Esophagus muscularis mucosa (tissue), 4 donors: ENCODE measurements around the gene ANKRD53. TPM values are rescaled to one million over a fixed set of nuclear protein-coding genes. Genes with fewer than 3 reads are reported as not detected.

Experiments used
- DNase-seq: peaks from one replicate; pipeline ENCODE4 v3.0.0-alpha.2; 2017; ENCODE audit errors: extremely low spot score
- H3K27ac ChIP-seq, 4 donors: fragments of 200-600 bp; sonication (generic); replicated peaks in 1 of 4; 1 replicate in 3 of 4; 2 replicates in 1 of 4; pipeline ENCODE4 v1.5.1; 2016 to 2019; ENCODE audit warnings: mild to moderate bottlenecking in 1 of 4
- H3K27me3 ChIP-seq, 4 donors: fragments of 200-600 bp; sonication (generic); one replicate each; pipeline versions ENCODE4 v1.5.1 to v1.6.0; 2016 to 2019
- H3K36me3 ChIP-seq, 4 donors: fragments of 200-600 bp; sonication (generic); one replicate each; pipeline ENCODE4 v1.5.1; 2016 to 2019
- H3K4me1 ChIP-seq, 4 donors: fragments of 200-600 bp; sonication (generic); one replicate each; pipeline ENCODE4 v1.5.1; 2016 to 2019
- H3K4me3 ChIP-seq, 4 donors: fragments of 200-600 bp; sonication (generic); 1 replicate in 2 of 4; 2 replicates in 2 of 4; pipeline ENCODE4 v1.5.1; 2016 to 2019; ENCODE audit warnings: mild to moderate bottlenecking in 4 of 4, moderate library complexity in 1 of 4
- H3K9me3 ChIP-seq, 4 donors: fragments of 200-600 bp; sonication (generic); 1 replicate in 3 of 4; 2 replicates in 1 of 4; pipeline ENCODE4 v1.5.1; 2016 to 2019
- CTCF ChIP-seq, 3 experiments: fragments of 200-600 bp in 2 of 3; fragments of 450-650 bp in 1 of 3; sonication (generic) in 2 of 3; IDR thresholded peaks; one replicate each; pipeline ENCODE4 v1.5.1; 2017 to 2019; ENCODE audit warnings: antibody characterized with exemption in 3 of 3, mild to moderate bottlenecking in 2 of 3, moderate library complexity in 1 of 3
- EP300 ChIP-seq: sonication (generic); formaldehyde crosslinking; IDR thresholded peaks from one replicate; pipeline ENCODE4 v1.6.1; 2017; ENCODE audit warnings: antibody characterized with exemption
- POLR2A ChIP-seq: fragments of 450-650 bp; IDR thresholded peaks from one replicate; pipeline ENCODE4 v1.6.1; 2017; ENCODE audit warnings: antibody characterized with exemption, moderate library complexity, mild to moderate bottlenecking, low read depth
- POLR2AphosphoS5 ChIP-seq, 2 donors: sonication (generic); formaldehyde crosslinking; IDR thresholded peaks; one replicate each; pipeline ENCODE4 v1.6.1; 2017; ENCODE audit warnings: antibody characterized with exemption in 2 of 2
- WGBS: methylation state at CpG from one replicate; pipeline ENCODE4 v1.1.5; 2018; 5-methylcytosine and 5-hydroxymethylcytosine counted together
- intact Hi-C: fragments of 100-400 bp; cut with DNase I; formaldehyde crosslinking; loops from one replicate; pipeline ENCODE4 v1.15.1; 2023
- total RNA-seq, 4 donors: library from RNA; depleted of rRNA; stranded (reverse); fragments of >200 nt; gene quantifications; one replicate each; pipeline versions ENCODE4 v1.1.0 to v1.2.1, GENCODE V29; 2016

Gene ANKRD53
- total RNA-seq, 4 donors from 2014 or later: under 0.01 to 3.2 (median 0.82) TPM

GRCh38 chr2:70934981-70935380 is 43.4 kb upstream of the ANKRD53 start:
- H3K27ac ChIP-seq: no peak overlapping the region
- peak; percentile 90 for DNase-seq
- intact Hi-C loops: no loop called here
- WGBS: 93% methylated on average over 1 of the region's 1 CpG
- no peaks in the 10 kb centered on the region for H3K36me3 ChIP-seq
- H3K9me3 ChIP-seq: no peaks in the 10 kb centered on the region
- peaks cover 0 to 83% (median 0%) of the 10 kb centered on the region in 4 donors for H3K27me3 ChIP-seq
- no peak overlapping the region for H3K4me3 ChIP-seq
- H3K4me1 ChIP-seq: no peaks in the 10 kb centered on the region
- TF ChIP-seq POLR2A (no peak), CTCF (IDR thresholded peaks at IDR 0.05) (no peak), POLR2AphosphoS5 (IDR thresholded peaks at IDR 0.05) (no peak), EP300 (no peak)

GRCh38 chr2:70935468-70936164 is 42.8 kb upstream of the ANKRD53 start, which contains the start of gene ATP6V1B1:
TSS of gene ATP6V1B1 (plus strand) at chr2:70935900. CDS start at chr2:70935955, 55 bp downstream.
- Histone ChIP-seq H3K4me3 (no peak within 1 kb of the TSS), H3K27ac (no peak within 1 kb of the TSS), H3K9me3 (no peaks in the 10 kb centered on the region), H3K4me1 (no peaks in the 10 kb centered on the region), H3K36me3 (no peaks in the 10 kb centered on the region), H3K27me3 (peaks cover 0 to 87% (median 0%) of the 10 kb centered on the region in 4 donors)
- intact Hi-C loops: no loop called here
- DNase-seq: peak; percentile 64
- WGBS: 61% methylated on average over 8 of the region's 14 CpGs
- TF ChIP-seq CTCF (IDR thresholded peaks at IDR 0.05): no peak
- TF ChIP-seq EP300: no peak
- no peak for TF ChIP-seq POLR2A
- TF ChIP-seq POLR2AphosphoS5 (IDR thresholded peaks at IDR 0.05): no peak

GRCh38 chr2:70936165-70936978 is 42.1 kb upstream of the ANKRD53 start:
- WGBS: 88% methylated on average over 9 of the region's 10 CpGs
- intact Hi-C loops: no loop called here
- peaks cover 0 to 81% (median 0%) of the 10 kb centered on the region in 4 donors for H3K27me3 ChIP-seq
- H3K4me1 ChIP-seq: no peaks in the 10 kb centered on the region
- no peak overlapping the region for H3K4me3 ChIP-seq
- no peak for DNase-seq
- no peak overlapping the region for H3K27ac ChIP-seq
- no peaks in the 10 kb centered on the region for H3K36me3 ChIP-seq
- TF ChIP-seq EP300: no peak
- no peak for TF ChIP-seq CTCF (IDR thresholded peaks at IDR 0.05)
- no peak for TF ChIP-seq POLR2AphosphoS5 (IDR thresholded peaks at IDR 0.05)
- TF ChIP-seq POLR2A: no peak
- no peaks in the 10 kb centered on the region for H3K9me3 ChIP-seq

DNA sequence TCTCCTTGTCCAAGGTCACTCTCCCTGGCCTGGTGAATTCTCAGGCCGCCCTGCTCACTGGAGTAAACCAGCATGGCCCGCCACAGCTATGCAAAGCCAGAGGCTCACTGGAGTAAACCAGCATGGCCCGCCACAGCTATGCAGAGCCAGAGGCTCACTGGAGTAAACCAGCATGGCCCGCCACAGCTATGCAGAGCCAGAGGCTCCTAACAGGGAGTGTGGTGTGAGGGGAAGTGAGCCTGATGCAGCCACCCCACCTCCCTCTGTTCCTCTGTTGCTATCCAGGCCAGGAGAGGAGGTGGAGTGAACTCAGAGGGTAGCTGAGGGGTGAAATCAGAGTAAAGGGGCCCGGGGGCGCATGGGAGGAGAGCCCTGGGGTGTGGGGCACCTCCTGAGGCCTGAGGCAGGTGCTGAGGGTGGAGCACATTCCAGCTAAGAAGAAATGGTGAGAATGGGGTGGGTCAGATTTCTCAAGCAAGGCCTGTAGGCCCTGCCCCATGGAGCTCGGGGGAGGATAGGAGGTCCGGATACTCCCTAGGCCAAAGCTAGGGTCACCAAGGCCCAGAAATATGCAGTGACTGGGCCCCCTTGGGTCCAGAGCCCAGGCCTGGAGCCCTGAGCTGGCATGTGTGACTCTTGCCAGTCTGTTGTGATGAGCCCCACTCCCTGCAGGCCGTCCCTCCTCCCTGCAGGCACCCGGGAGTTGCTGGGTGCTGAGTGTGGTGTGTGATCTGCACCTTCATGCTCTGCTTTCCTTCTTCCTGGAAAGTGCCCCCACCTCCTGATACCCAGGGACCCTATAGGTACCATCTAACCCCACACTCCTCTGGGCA is 41.2 kb upstream of the ANKRD53 start:
- intact Hi-C loops: no loop called here

More for the DNA sequence above, 41.2 kb upstream of the ANKRD53 start:
- peaks cover 0 to 73% (median 0%) of the 10 kb centered on the region in 4 donors for H3K27me3 ChIP-seq
- H3K4me3 ChIP-seq: no peak overlapping the region
- no peaks in the 10 kb centered on the region for H3K36me3 ChIP-seq
- 64% methylated on average over 8 of the region's 10 CpGs for WGBS
- H3K4me1 ChIP-seq: no peaks in the 10 kb centered on the region
- H3K9me3 ChIP-seq: no peaks in the 10 kb centered on the region
- no peak overlapping the region for H3K27ac ChIP-seq
- DNase-seq: no peak
- TF ChIP-seq POLR2A: no peak
- no peak for TF ChIP-seq EP300
- TF ChIP-seq POLR2AphosphoS5 (IDR thresholded peaks at IDR 0.05): no peak
- no peak for TF ChIP-seq CTCF (IDR thresholded peaks at IDR 0.05)
